ENCODE data around the gene LRPAP1.

LRPAP1 gene

GRCh38 chr4:3472411-3473141 lies 59.6 kb downstream of the LRPAP1 start:
- DNase-seq (ENCODE audit: low spot score): no peak

- DNase-seq (ENCODE audit: low spot score): no peak
Observed at GRCh38 chr4:3471886-3472285, 60.3 kb downstream of the LRPAP1 start.

GRCh38 chr4:3471098-3471760 lies 61.0 kb downstream of the LRPAP1 start:
- DNase-seq (ENCODE audit: low spot score): no peak

GRCh38 chr4:3470244-3471097 lies 61.8 kb downstream of the LRPAP1 start:
- DNase-seq (ENCODE audit: low spot score): no peak

- DNase-seq (ENCODE audit: low spot score): no peak
Observed at GRCh38 chr4:3469386-3470243, 62.6 kb downstream of the LRPAP1 start.

GRCh38 chr4:3468804-3469203 lies 63.4 kb downstream of the LRPAP1 start:
- DNase-seq (ENCODE audit: low spot score): no peak

GRCh38 chr4:3468154-3468553 lies 64.1 kb downstream of the LRPAP1 start:
- no peak for DNase-seq (ENCODE audit: low spot score)

- no peak for DNase-seq (ENCODE audit: low spot score)
Observed at GRCh38 chr4:3467601-3468031, 64.6 kb downstream of the LRPAP1 start.

GRCh38 chr4:3466691-3467600 lies 65.3 kb downstream of the LRPAP1 start:
- DNase-seq (ENCODE audit: low spot score): no peak

GRCh38 chr4:3465698-3466671 lies 66.2 kb downstream of the LRPAP1 start:
- DNase-seq (ENCODE audit: low spot score): no peak

- no peak for DNase-seq (ENCODE audit: low spot score)
Observed at GRCh38 chr4:3464911-3465697, 67.1 kb downstream of the LRPAP1 start.

GRCh38 chr4:3464349-3464905 lies 67.8 kb downstream of the LRPAP1 start:
- DNase-seq (ENCODE audit: low spot score): no peak

- no peak for DNase-seq (ENCODE audit: low spot score)
Observed at GRCh38 chr4:3463556-3464348, 68.5 kb downstream of the LRPAP1 start.

GRCh38 chr4:3462790-3463415 lies 69.3 kb downstream of the LRPAP1 start, which contains the start of gene DOK7:
TSS of gene DOK7 (plus strand) at chr4:3463306. CDS start at chr4:3463376, 70 bp downstream.
- DNase-seq (ENCODE audit: low spot score): no peak

GRCh38 chr4:3462321-3462789 lies 69.9 kb downstream of the LRPAP1 start:
- no peak for DNase-seq (ENCODE audit: low spot score)

GRCh38 chr4:3461515-3462291 lies 70.5 kb downstream of the LRPAP1 start:
- no peak for DNase-seq (ENCODE audit: low spot score)

All from germinal center (tissue), 1 donor.